H9 (cell line): ENCODE data around the gene PARP16. TPM values are rescaled to one million over a fixed set of nuclear protein-coding genes. Genes with fewer than 3 reads are reported as not detected.
"Not testable (repeated sequence)": the region's sequence is repeated elsewhere in the genome, so short reads cannot be mapped to it uniquely, and the experiment has no call there.

Source experiments
- DNase-seq: peaks from one replicate; pipeline ENCODE4 v3.0.0-alpha.2; 2017
- H2AFZ ChIP-seq: one replicate; pipeline ENCODE4 v1.6.1; 2013; ENCODE audit warnings: mild to moderate bottlenecking, low read length, control low read depth, moderate library complexity
- H2AK5ac ChIP-seq: 2 replicates; pipeline ENCODE4 v1.6.1; 2013; ENCODE audit warnings: low read length, control low read depth, mixed read lengths; ENCODE audit not compliant: insufficient read length
- H2BK120ac ChIP-seq: one replicate; pipeline ENCODE4 v1.6.1; 2013; ENCODE audit warnings: low read depth, mild to moderate bottlenecking, low read length, control low read depth, inconsistent platforms; ENCODE audit not compliant: poor library complexity, severe bottlenecking
- H2BK12ac ChIP-seq: 2 replicates; pipeline ENCODE4 v1.6.1; 2013; ENCODE audit warnings: low read length, control low read depth, mixed read lengths, low read depth; ENCODE audit not compliant: insufficient read length
- H2BK15ac ChIP-seq: 2 replicates; pipeline ENCODE4 v1.6.1; 2013; ENCODE audit warnings: low read depth, low read length, control low read depth
- H2BK20ac ChIP-seq: one replicate; pipeline ENCODE4 v1.6.1; 2013; ENCODE audit warnings: low read depth, mild to moderate bottlenecking, low read length, control low read depth, inconsistent platforms; ENCODE audit not compliant: poor library complexity, severe bottlenecking
- H2BK5ac ChIP-seq: 2 replicates; pipeline ENCODE4 v1.6.1; 2013; ENCODE audit warnings: low read length, control low read depth, mixed read lengths; ENCODE audit not compliant: insufficient read length
- H3K14ac ChIP-seq: 2 replicates; pipeline ENCODE4 v1.6.1; 2013; ENCODE audit warnings: low read length, control low read depth; ENCODE audit not compliant: insufficient read depth
- H3K18ac ChIP-seq: 2 replicates; pipeline ENCODE4 v1.6.1; 2013; ENCODE audit warnings: low read depth, mild to moderate bottlenecking, mixed read lengths, low read length, control low read depth; ENCODE audit not compliant: insufficient read length
- H3K23ac ChIP-seq: 2 replicates; pipeline ENCODE4 v1.6.1; 2013; ENCODE audit warnings: low read length, control low read depth, mixed read lengths, low read depth; ENCODE audit not compliant: insufficient read length
- H3K23me2 ChIP-seq: 2 replicates; pipeline ENCODE4 v1.6.1; 2013; ENCODE audit warnings: low read depth, mild to moderate bottlenecking, mixed read lengths, low read length, control low read depth; ENCODE audit not compliant: insufficient read length, poor library complexity, severe bottlenecking
- H3K27ac ChIP-seq: 2 replicates; pipeline ENCODE4 v1.5.1; 2013; ENCODE audit warnings: low read length, control low read depth, mixed read lengths, low read depth; ENCODE audit not compliant: insufficient read length
- H3K27me3 ChIP-seq: 2 replicates; pipeline ENCODE4 v1.6.1; 2013; ENCODE audit warnings: low read length, control low read depth, inconsistent platforms; ENCODE audit not compliant: insufficient read depth
- H3K4ac ChIP-seq: 2 replicates; pipeline ENCODE4 v1.6.1; 2013; ENCODE audit warnings: low read depth, mild to moderate bottlenecking, control low read depth, inconsistent platforms, low read length, moderate library complexity
- H3K4me1 ChIP-seq: 2 replicates; pipeline ENCODE4 v1.6.1; 2013; ENCODE audit warnings: low read length, control low read depth, inconsistent platforms; ENCODE audit not compliant: insufficient read depth
- H3K4me2 ChIP-seq: 2 replicates; pipeline ENCODE4 v1.6.1; 2013; ENCODE audit warnings: low read length, control low read depth, mixed read lengths; ENCODE audit not compliant: insufficient read length, insufficient read depth
- H3K56ac ChIP-seq: 2 replicates; pipeline ENCODE4 v1.6.1; 2013; ENCODE audit warnings: low read depth, mild to moderate bottlenecking, mixed read lengths, low read length, control low read depth; ENCODE audit not compliant: insufficient read length
- H3K79me1 ChIP-seq: 2 replicates; pipeline ENCODE4 v1.6.1; 2013; ENCODE audit warnings: low read depth, mild to moderate bottlenecking, moderate library complexity, low read length, control low read depth, inconsistent platforms; ENCODE audit not compliant: insufficient read depth, poor library complexity, severe bottlenecking
- H3K79me2 ChIP-seq: 2 replicates; pipeline ENCODE4 v1.6.1; 2013; ENCODE audit warnings: low read length, control low read depth, inconsistent platforms; ENCODE audit not compliant: insufficient read depth
- H3K9ac ChIP-seq: 2 replicates; pipeline ENCODE4 v1.6.1; 2013; ENCODE audit warnings: low read length, control low read depth, mixed read lengths; ENCODE audit not compliant: insufficient read length; ENCODE audit errors: extremely low read depth
- H3K9me3 ChIP-seq: one replicate; pipeline ENCODE4 v1.6.1; 2013; ENCODE audit warnings: low read depth, low read length, inconsistent platforms; ENCODE audit not compliant: control insufficient read depth
- H3T11ph ChIP-seq: one replicate; pipeline ENCODE4 v1.6.1; 2013; ENCODE audit warnings: mild to moderate bottlenecking, low read length, control low read depth, inconsistent platforms
- H4K20me1 ChIP-seq: one replicate; pipeline ENCODE4 v1.6.1; 2013; ENCODE audit not compliant: control insufficient read depth, insufficient read length, insufficient read depth
- H4K5ac ChIP-seq: 2 replicates; pipeline ENCODE4 v1.6.1; 2013; ENCODE audit warnings: low read depth, mild to moderate bottlenecking, mixed read lengths, low read length, control low read depth; ENCODE audit not compliant: insufficient read length
- H4K8ac ChIP-seq: replicated peaks from 2 replicates; pipeline ENCODE4 v1.6.1; 2013; ENCODE audit warnings: low read length, control low read depth, mixed read lengths, low read depth; ENCODE audit not compliant: insufficient read length
- H4K91ac ChIP-seq: 2 replicates; pipeline ENCODE4 v1.6.1; 2013; ENCODE audit warnings: low read depth, mild to moderate bottlenecking, moderate library complexity, mixed read lengths, low read length, control low read depth; ENCODE audit not compliant: insufficient read length
- H3K27ac Mint-ChIP-seq, 3 experiments: 2 replicates in 2 of 3; 3 replicates in 1 of 3; pipeline ENCODE4 v1.8.0; 2020 to 2021; ENCODE audit warnings: mixed read lengths in 3 of 3, mild to moderate bottlenecking in 1 of 3, moderate library complexity in 1 of 3
- H3K27me3 Mint-ChIP-seq: 2 replicates; pipeline ENCODE4 v1.8.0; 2021; ENCODE audit warnings: low read depth, mild to moderate bottlenecking, moderate library complexity, mixed read lengths
- H3K36me3 Mint-ChIP-seq, 3 experiments: 2 replicates in 2 of 3; 3 replicates in 1 of 3; pipeline ENCODE4 v1.8.0; 2020 to 2021; ENCODE audit warnings: low read depth in 3 of 3, mixed read lengths in 3 of 3; ENCODE audit not compliant: insufficient read depth in 1 of 3
- H3K4me1 Mint-ChIP-seq, 2 experiments: 2 replicates each; pipeline ENCODE4 v1.8.0; 2020; ENCODE audit warnings: mixed read lengths in 2 of 2
- H3K4me3 Mint-ChIP-seq, 2 experiments: 2 replicates in 1 of 2; 3 replicates in 1 of 2; pipeline ENCODE4 v1.8.0; 2020 to 2021; ENCODE audit warnings: mild to moderate bottlenecking in 2 of 2, mixed read lengths in 2 of 2, moderate library complexity in 1 of 2
- H3K9me3 Mint-ChIP-seq, 2 experiments: 2 replicates in 1 of 2; 3 replicates in 1 of 2; pipeline ENCODE4 v1.8.0; 2020; ENCODE audit warnings: mild to moderate bottlenecking in 2 of 2, mixed read lengths in 2 of 2, moderate library complexity in 1 of 2
- WGBS: extraction: QIAGEN DNeasy Blood & Tissue Kit; methylation state at CpG from one replicate; pipeline ENCODE4 v1.1.7; 2013; ENCODE audit warnings: missing lambda C conversion rate, low lambda C conversion rate, mixed read lengths; ENCODE audit not compliant: insufficient read length; ENCODE audit errors: extremely low coverage; 5-methylcytosine and 5-hydroxymethylcytosine counted together
- total RNA-seq: library from RNA; stranded (reverse); gene quantifications from 2 replicates; pipeline ENCODE4 v1.2.1, GENCODE V29; 2021
- TF ChIP-seq, protein P1 (sequence below): fragments of 200-600 bp; sonication (generic); conservative IDR thresholded peaks from 3 replicates; pipeline ENCODE4 v1.8.0; 2021; ENCODE audit warnings: antibody characterized with exemption, mild to moderate bottlenecking

Gene PARP16
- total RNA-seq, 1 experiment from 2014 or later, result 3.9 TPM

DNA sequence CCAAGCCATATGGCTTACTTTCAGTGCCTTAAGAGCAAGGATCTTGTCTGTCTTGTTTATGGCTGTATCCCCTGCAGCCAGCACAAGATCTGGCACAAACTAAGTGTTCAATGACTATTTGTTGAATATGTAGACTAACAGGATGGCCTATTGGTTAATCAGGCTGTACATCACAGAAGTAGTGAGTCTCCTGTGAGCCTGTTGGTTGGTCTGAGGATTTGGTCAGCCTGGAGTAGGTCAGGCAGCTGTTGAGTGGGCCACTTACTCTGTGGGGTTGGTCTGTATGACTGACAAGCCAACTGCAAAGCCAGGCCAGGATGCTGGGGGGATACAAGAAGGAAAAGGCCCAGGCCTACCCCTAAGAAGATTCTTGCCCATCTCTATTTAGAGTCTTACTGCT, 42.0 kb downstream of the PARP16 start:
- no peak for DNase-seq
- peaks cover 16 to 17% of the 10 kb centered on the region in 2 experiments for H3K4me1 Mint-ChIP-seq
- Histone ChIP-seq H3K23ac (no peak overlapping the region), H2BK120ac (no peak overlapping the region), H4K20me1 (no peaks in the 10 kb centered on the region), H4K5ac (no peak overlapping the region), H2BK12ac (no peak overlapping the region), H2BK15ac (no peak overlapping the region), H3K27me3 (no peaks in the 10 kb centered on the region), H3K18ac (no peak overlapping the region), H3K23me2 (no peaks in the 10 kb centered on the region), H3K9ac (no peak overlapping the region), H2AK5ac (no peak overlapping the region), H3K4ac (no peak overlapping the region), H3K27ac (no peak overlapping the region), H2BK20ac (no peak overlapping the region), H4K8ac (no peak overlapping the region), H3K4me2 (no peak overlapping the region), H3K4me1 (no peaks in the 10 kb centered on the region), H3K79me2 (no peaks in the 10 kb centered on the region), H2AFZ (no peak overlapping the region), H3K14ac (no peak overlapping the region), H3K56ac (no peak overlapping the region), H4K91ac (no peak overlapping the region), H2BK5ac (no peak overlapping the region), H3K9me3 (no peaks in the 10 kb centered on the region), H3T11ph (no peak overlapping the region), H3K79me1 (no peaks in the 10 kb centered on the region)
- H3K36me3 Mint-ChIP-seq, result no peaks in the 10 kb centered on the region; a peak in 1 of 7 replicates
- no peak overlapping the region for H3K27ac Mint-ChIP-seq
- peaks cover 0 to 5% of the 10 kb centered on the region in 2 experiments; a peak in 1 of 5 replicates for H3K9me3 Mint-ChIP-seq
- H3K4me3 Mint-ChIP-seq, result no peak overlapping the region
- TF ChIP-seq, protein P1, sequence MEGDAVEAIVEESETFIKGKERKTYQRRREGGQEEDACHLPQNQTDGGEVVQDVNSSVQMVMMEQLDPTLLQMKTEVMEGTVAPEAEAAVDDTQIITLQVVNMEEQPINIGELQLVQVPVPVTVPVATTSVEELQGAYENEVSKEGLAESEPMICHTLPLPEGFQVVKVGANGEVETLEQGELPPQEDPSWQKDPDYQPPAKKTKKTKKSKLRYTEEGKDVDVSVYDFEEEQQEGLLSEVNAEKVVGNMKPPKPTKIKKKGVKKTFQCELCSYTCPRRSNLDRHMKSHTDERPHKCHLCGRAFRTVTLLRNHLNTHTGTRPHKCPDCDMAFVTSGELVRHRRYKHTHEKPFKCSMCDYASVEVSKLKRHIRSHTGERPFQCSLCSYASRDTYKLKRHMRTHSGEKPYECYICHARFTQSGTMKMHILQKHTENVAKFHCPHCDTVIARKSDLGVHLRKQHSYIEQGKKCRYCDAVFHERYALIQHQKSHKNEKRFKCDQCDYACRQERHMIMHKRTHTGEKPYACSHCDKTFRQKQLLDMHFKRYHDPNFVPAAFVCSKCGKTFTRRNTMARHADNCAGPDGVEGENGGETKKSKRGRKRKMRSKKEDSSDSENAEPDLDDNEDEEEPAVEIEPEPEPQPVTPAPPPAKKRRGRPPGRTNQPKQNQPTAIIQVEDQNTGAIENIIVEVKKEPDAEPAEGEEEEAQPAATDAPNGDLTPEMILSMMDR, result no peak
- no peaks in the 10 kb centered on the region for H3K27me3 Mint-ChIP-seq

DNA sequence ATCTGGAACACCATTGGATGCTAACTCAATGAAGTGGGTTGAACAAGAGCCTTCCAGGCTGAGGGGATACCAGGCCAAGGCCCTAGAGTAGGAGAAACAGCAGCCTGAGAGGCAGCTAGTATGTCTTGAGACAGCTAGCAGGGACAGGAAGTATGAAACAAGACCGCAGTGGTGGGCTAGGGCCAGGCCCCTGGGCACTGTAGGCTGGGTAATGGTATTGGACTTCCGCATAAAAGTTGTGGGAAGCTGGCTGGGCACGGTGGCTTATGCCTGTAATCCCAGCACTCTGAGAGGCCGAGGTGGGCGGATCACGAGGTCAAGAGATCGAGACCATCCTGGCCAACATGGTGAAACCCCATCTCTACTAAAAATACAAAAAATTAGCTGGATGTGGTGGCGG, 50.2 kb downstream of the PARP16 start:
- not testable (repeated sequence) for H2AK5ac ChIP-seq, H3K27ac Mint-ChIP-seq, H4K8ac ChIP-seq, H2BK12ac ChIP-seq, H3K79me2 ChIP-seq, H2BK120ac ChIP-seq, DNase-seq, H4K91ac ChIP-seq, H3K27ac ChIP-seq, H2BK15ac ChIP-seq, H4K20me1 ChIP-seq, H3K18ac ChIP-seq, H3K23ac ChIP-seq, H3K9me3 ChIP-seq, H3K4me1 ChIP-seq, H3K4me1 Mint-ChIP-seq, H3K4me3 Mint-ChIP-seq, H3K4ac ChIP-seq, H3K9ac ChIP-seq, H3K56ac ChIP-seq, H3K23me2 ChIP-seq, H3K36me3 Mint-ChIP-seq, H2BK5ac ChIP-seq, H3K14ac ChIP-seq, H3T11ph ChIP-seq, H3K27me3 ChIP-seq, H3K79me1 ChIP-seq, H2AFZ ChIP-seq, H3K4me2 ChIP-seq, H3K9me3 Mint-ChIP-seq, H4K5ac ChIP-seq, H3K27me3 Mint-ChIP-seq, H2BK20ac ChIP-seq
- WGBS, result no CpG with 5 or more reads among the region's 8 CpGs
